Thyroid gland (tissue), 4 donors: ENCODE measurements around the gene GIPC2. TPM values are rescaled to one million over a fixed set of nuclear protein-coding genes. Genes with fewer than 3 reads are reported as not detected.
"Not testable (repeated sequence)": the region's sequence is repeated elsewhere in the genome, so short reads cannot be mapped to it uniquely, and the experiment has no call there.

ENCODE experiments used
- DNase-seq, 2 donors: peaks; one replicate each; pipeline ENCODE4 v3.0.0-alpha.2; 2019
- H3K27ac ChIP-seq, 3 donors: fragments of 200-600 bp; sonication (generic); 1 replicate in 2 of 3; 2 replicates in 1 of 3; pipeline ENCODE4 v1.5.1; 2016 to 2019; ENCODE audit warnings: mild to moderate bottlenecking in 1 of 3, moderate library complexity in 1 of 3
- H3K27me3 ChIP-seq: fragments of 200-600 bp; sonication (generic); one replicate; pipeline ENCODE4 v1.5.1; 2019
- H3K36me3 ChIP-seq, 2 donors: fragments of 200-600 bp; sonication (generic); one replicate each; pipeline ENCODE4 v1.5.1; 2016 to 2019
- H3K4me1 ChIP-seq, 2 donors: fragments of 200-600 bp; sonication (generic); one replicate each; pipeline ENCODE4 v1.5.1; 2017 to 2019
- H3K4me3 ChIP-seq, 3 donors: fragments of 200-600 bp; sonication (generic); replicated peaks in 1 of 3; 1 replicate in 2 of 3; 2 replicates in 1 of 3; pipeline ENCODE4 v1.5.1; 2016; ENCODE audit warnings: mild to moderate bottlenecking in 1 of 3
- H3K9me3 ChIP-seq: fragments of 200-600 bp; sonication (generic); one replicate; pipeline ENCODE4 v1.5.1; 2017
- CTCF ChIP-seq, 6 experiments: fragments of 200-600 bp in 3 of 6; fragments of 450-650 bp in 3 of 6; sonication (generic) in 3 of 6; IDR thresholded peaks; one replicate each; pipeline ENCODE4 v1.5.1; 2016 to 2019; ENCODE audit warnings: antibody characterized with exemption in 6 of 6, mild to moderate bottlenecking in 2 of 6, inconsistent platforms in 1 of 6, moderate library complexity in 1 of 6
- POLR2A ChIP-seq, 2 donors: fragments of 450-650 bp; IDR thresholded peaks; one replicate each; pipeline ENCODE4 v1.6.1; 2017; ENCODE audit warnings: antibody characterized with exemption in 2 of 2, mild to moderate bottlenecking in 2 of 2, moderate library complexity in 1 of 2
- WGBS, 2 donors: methylation state at CpG; one replicate each; pipeline ENCODE4 v1.1.5; 2017; 5-methylcytosine and 5-hydroxymethylcytosine counted together
- intact Hi-C: fragments of 100-400 bp; cut with DNase I; formaldehyde crosslinking; loops from one replicate; pipeline ENCODE4 v1.15.1; 2023
- total RNA-seq, 4 donors: library from RNA; depleted of rRNA; stranded (reverse); fragments of >200 nt; gene quantifications; one replicate each; pipeline ENCODE4 v1.2.3, GENCODE V29; 2016

GIPC2 gene
- 1 to 10 TPM; 1.5 to 5.0 (median 2.6) TPM for total RNA-seq

- 11 to 24% methylated on average over 15 to 48 of the region's 85 CpGs for WGBS, 2 donors
- H3K9me3 ChIP-seq: no peaks in the 10 kb centered on the region
- H3K4me3 ChIP-seq: peak within 1 kb of the TSS; percentile 19 to 44 (median 43)
- no peaks in the 10 kb centered on the region for H3K27me3 ChIP-seq
- H3K36me3 ChIP-seq: no peaks in the 10 kb centered on the region
- intact Hi-C loops: no loop called here
- peak within 1 kb of the TSS in 1 of 3 donors; percentile 35 for H3K27ac ChIP-seq
- H3K4me1 ChIP-seq: peaks cover 0 to 4% of the 10 kb centered on the region in 2 donors
- DNase-seq: peak; percentile 19 to 39
- TF ChIP-seq CTCF (IDR thresholded peaks at IDR 0.05) (no peak), POLR2A (IDR thresholded peaks at IDR 0.05) (no peak)
Measured at GRCh38 chr1:78045926-78046778, at the start of gene GIPC2. TSS of gene GIPC2 (plus strand) at chr1:78045966. CDS start at chr1:78046095, 129 bp downstream.

- Histone ChIP-seq H3K27me3 (no peaks in the 10 kb centered on the region), H3K27ac (peak overlapping the region; percentile 18 to 37 (median 27)), H3K4me1 (peaks cover 0 to 3% of the 10 kb centered on the region in 2 donors), H3K4me3 (no peak overlapping the region), H3K9me3 (no peaks in the 10 kb centered on the region), H3K36me3 (no peaks in the 10 kb centered on the region)
- WGBS, 2 donors: 49 to 56% methylated on average over 5 of the region's 5 CpGs
- TF ChIP-seq CTCF (IDR thresholded peaks at IDR 0.05) (no peak), POLR2A (IDR thresholded peaks at IDR 0.05) (no peak)
- intact Hi-C loops: no loop called here
- peak; percentile 80 to 85 for DNase-seq
Measured at GRCh38 chr1:77996734-77997133, 49.0 kb upstream of the GIPC2 start.

GRCh38 chr1:78000536-78000935 lies 45.2 kb upstream of the GIPC2 start:
- not testable (repeated sequence) for DNase-seq

GRCh38 chr1:78003070-78003746 lies 42.6 kb upstream of the GIPC2 start:
- TF ChIP-seq CTCF (IDR thresholded peaks at IDR 0.05) (no peak), POLR2A (IDR thresholded peaks at IDR 0.05) (no peak)
- H3K9me3 ChIP-seq: no peaks in the 10 kb centered on the region
- intact Hi-C loops: no loop called here
- WGBS, 2 donors: 54 to 64% methylated on average over 3 of the region's 3 CpGs
- peak overlapping the region; percentile 90 to 98 (median 94) for H3K27ac ChIP-seq
- DNase-seq: no peak
- peaks cover 5 to 10% of the 10 kb centered on the region in 2 donors for H3K4me1 ChIP-seq
- no peak overlapping the region for H3K4me3 ChIP-seq
- H3K36me3 ChIP-seq: no peaks in the 10 kb centered on the region
- H3K27me3 ChIP-seq: no peaks in the 10 kb centered on the region

More at GRCh38 chr1:78000536-78000935, 45.2 kb upstream of the GIPC2 start:
- H3K27ac ChIP-seq, H3K36me3 ChIP-seq, intact Hi-C loops, H3K4me3 ChIP-seq, H3K27me3 ChIP-seq, H3K4me1 ChIP-seq, H3K9me3 ChIP-seq: not testable (repeated sequence)
- WGBS, 2 donors: 93 to 96% methylated on average over 11 of the region's 11 CpGs

- peak; percentile 39 to 51 for DNase-seq
- Histone ChIP-seq H3K36me3 (no peaks in the 10 kb centered on the region), H3K27me3 (no peaks in the 10 kb centered on the region), H3K27ac (peak overlapping the region; percentile 90 to 98 (median 94)), H3K4me1 (peaks cover 10 to 12% of the 10 kb centered on the region in 2 donors), H3K9me3 (no peaks in the 10 kb centered on the region), H3K4me3 (peak overlapping the region in 2 of 3 donors; percentile 34 to 89)
- peak in 1 of 2 donors; percentile 36 for TF ChIP-seq POLR2A (IDR thresholded peaks at IDR 0.05)
- no peak for TF ChIP-seq CTCF (IDR thresholded peaks at IDR 0.05)
- intact Hi-C loops: no loop called here
- 7 to 10% methylated on average over 8 of the region's 8 CpGs for WGBS, 2 donors
Measured at GRCh38 chr1:78003882-78004718, 41.7 kb upstream of the GIPC2 start.
